SHP77 (cell line): Measurements from ENCODE around the gene CNN3.

ENCODE experiments used
- DNase-seq, 2 experiments: peaks; one replicate each; lab custom pipeline; 2025; lab: John Stamatoyannopoulos, UW

The CNN3 gene

DNA sequence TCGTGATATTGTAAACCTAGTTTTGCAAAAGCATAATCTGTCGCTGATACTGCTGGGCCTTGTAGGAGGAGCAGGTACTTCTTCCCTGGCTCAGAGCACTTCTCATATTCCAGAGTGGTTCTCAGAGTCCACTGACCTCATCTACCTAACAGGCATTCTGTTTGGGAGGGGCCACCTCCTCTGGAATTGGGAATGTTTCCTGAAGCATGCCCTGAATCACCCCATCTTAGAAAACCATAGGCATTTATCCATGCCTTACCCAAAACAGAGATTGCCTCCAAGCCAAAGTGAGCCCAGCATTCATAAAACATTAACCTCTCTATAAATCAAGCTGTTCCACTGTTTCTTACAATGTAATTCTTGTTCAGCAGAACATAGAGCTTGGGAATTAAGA is 71.6 kb downstream of the CNN3 start:
- no peak for DNase-seq

DNA sequence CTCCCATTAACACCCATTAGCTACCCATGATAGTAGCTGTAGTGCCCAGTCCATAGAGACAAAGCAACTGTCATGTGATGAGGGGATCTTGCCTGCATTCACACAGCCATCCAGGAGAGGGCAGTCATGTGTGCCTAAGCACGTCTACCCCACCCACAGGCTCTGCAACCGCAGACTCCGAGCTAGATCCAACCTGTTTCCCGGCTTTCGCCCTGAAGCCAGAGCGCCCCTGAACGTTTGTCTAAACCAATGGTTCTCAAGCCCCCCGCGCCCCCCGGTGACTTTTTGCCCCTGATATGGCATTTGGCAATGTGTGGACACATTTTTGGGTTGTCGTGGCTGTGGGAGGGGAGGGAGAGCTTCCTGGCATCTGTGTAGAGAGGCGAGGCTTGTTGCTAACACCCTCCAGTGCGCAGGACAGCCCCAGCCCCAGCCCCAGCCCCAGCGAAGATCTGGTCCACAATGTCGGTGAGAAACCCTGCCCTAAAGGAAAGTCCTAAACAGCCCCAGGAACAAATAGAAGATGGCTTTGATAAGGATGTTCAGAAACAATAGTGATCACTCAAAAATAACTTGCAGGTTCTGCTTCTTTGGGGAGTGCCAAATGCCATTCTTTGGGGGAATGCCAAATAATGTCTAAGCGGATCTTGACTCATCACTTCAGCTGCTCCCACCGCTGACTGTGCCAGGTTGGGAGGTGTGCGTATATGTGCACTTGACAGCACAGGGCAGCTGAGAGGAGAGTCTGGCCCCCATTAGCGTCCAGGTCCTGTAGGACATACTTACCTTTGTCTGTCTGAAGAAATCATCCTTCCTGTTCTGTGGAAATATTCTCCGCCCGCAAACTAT is 72.2 kb downstream of the CNN3 start:
- peak; percentile 81 to 85 for DNase-seq

DNA sequence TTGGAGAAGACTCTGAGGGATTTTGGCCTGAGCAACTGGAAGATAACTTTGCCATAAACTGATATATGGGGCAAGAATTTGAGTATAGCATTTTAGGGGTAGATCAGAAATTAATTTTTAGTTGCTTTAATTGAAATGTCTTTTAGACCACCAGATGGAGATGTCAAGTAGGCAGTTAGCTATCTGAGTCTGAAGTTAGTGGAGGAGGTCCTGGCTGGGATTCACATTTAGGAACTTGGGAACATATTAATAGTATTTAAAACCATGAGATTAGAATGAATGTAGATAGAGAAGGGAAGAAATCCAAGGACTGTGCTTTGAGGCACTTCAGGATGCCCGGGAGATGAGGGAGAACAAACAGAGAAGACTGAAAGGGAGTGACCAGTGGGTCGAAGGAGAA is 74.1 kb downstream of the CNN3 start:
- DNase-seq, result no peak

DNA sequence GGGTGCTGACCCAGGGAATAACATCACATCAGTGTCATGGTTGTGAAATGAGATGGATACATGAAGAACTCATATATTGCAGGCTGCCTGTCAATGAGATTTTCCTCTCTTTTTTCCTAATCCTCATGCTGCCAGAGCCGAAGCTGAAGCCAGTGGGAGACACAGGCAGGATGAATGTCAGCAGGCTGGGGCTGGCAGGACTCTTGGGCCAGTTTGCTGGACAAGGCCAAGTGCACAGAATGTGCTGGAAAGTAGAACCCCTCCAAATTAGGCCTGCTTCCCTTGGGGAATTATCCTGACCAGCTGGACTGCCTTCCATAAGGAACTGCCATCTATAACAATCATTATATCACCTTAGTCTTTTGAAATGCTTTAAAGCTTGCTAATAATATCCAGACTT is 75.3 kb downstream of the CNN3 start:
- no peak for DNase-seq
